GM23248 (cell line): ENCODE results near the gene ANKRD22.

Experiments used
- EZH2 ChIP-seq: fragments of 200-600 bp; sonication (generic); IDR thresholded peaks from 2 replicates; pipeline ENCODE4 v1.6.1; 2018; ENCODE audit warnings: antibody characterized with exemption, mild to moderate bottlenecking; ENCODE audit not compliant: insufficient read depth, poor library complexity, severe bottlenecking
- EZH2phosphoT487 ChIP-seq: fragments of 200-600 bp; sonication (generic); IDR thresholded peaks from 2 replicates; pipeline ENCODE4 v1.6.1; 2018; ENCODE audit warnings: antibody characterized with exemption, moderate library complexity, mild to moderate bottlenecking, low read depth; ENCODE audit not compliant: insufficient read depth

DNA sequence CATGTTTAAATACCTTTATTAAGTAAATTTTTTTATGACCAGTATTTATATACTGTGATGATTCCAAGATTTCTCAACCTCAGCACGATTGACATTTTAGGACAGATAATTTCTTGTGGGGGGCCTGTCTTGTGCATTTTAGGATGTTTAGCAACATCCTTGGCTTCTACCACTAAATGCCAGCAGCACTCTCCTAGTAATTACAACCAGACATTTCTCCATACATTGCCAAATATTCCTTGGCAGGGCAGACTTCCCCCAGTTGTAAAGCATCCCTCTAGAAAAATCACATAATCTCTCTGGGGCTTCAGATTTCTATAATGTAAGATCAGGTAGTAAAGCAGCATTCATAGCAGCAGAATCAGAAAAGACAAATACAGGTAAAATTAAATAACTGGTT is 56.9 kb downstream of the ANKRD22 start:
- TF ChIP-seq EZH2phosphoT487 (no peak), EZH2 (no peak)
